CD4-positive, CD25-positive, alpha-beta regulatory T cell (primary cell): ENCODE results near the gene SPTB. TPM values are rescaled to one million over a fixed set of nuclear protein-coding genes. Genes with fewer than 3 reads are reported as not detected.
A peak's percentile ranks its signal among the peaks of the same experiment; 100 is the strongest.

Experiments used
- ATAC-seq, 2 donors: fragments of 150-1000 bp; cut with Tn5 transposase; one replicate each; pipeline ENCODE4 v1.10.0; 2021; ENCODE audit warnings: low read depth in 2 of 2, moderate number of reproducible peaks in 2 of 2, moderate library complexity in 1 of 2
- DNase-seq, 3 donors: peaks; one replicate each; pipeline versions ENCODE4 v3.0.0 to v3.0.0-alpha.2; 2012 to 2022; ENCODE audit warnings: mixed read lengths in 1 of 3
- H3K27ac ChIP-seq: one replicate; pipeline ENCODE4 v1.7.0; 2013; ENCODE audit warnings: mild to moderate bottlenecking, low read length; ENCODE audit not compliant: insufficient read depth, poor library complexity, severe bottlenecking
- H3K27me3 ChIP-seq: one replicate; pipeline ENCODE4 v1.7.0; 2013; ENCODE audit warnings: low read length; ENCODE audit not compliant: control insufficient read depth, insufficient read depth
- H3K36me3 ChIP-seq: one replicate; pipeline ENCODE4 v1.7.0; 2013; ENCODE audit warnings: mild to moderate bottlenecking, low read length, moderate library complexity; ENCODE audit not compliant: control insufficient read depth, insufficient read depth
- H3K4me1 ChIP-seq: 2 replicates; pipeline ENCODE4 v1.7.0; 2013; ENCODE audit warnings: mild to moderate bottlenecking, low read length; ENCODE audit not compliant: insufficient read depth, control insufficient read depth, poor library complexity, severe bottlenecking
- H3K4me3 ChIP-seq: one replicate; pipeline ENCODE4 v1.7.0; 2013; ENCODE audit warnings: low read depth, mild to moderate bottlenecking, low read length, moderate library complexity
- H3K9me3 ChIP-seq, 2 experiments: 1 replicate in 1 of 2; 2 replicates in 1 of 2; pipeline ENCODE4 v1.7.0; 2013; ENCODE audit warnings: low read length in 2 of 2, mild to moderate bottlenecking in 1 of 2, moderate library complexity in 1 of 2; ENCODE audit not compliant: control insufficient read depth in 2 of 2
- H3K27ac Mint-ChIP-seq, 3 donors: one replicate each; pipeline ENCODE4 v1.8.0; 2020 to 2022; ENCODE audit warnings: mild to moderate bottlenecking in 3 of 3, mixed read lengths in 3 of 3, moderate library complexity in 2 of 3
- H3K27me3 Mint-ChIP-seq: one replicate; pipeline ENCODE4 v1.8.0; 2022; ENCODE audit warnings: mild to moderate bottlenecking, mixed read lengths
- H3K36me3 Mint-ChIP-seq: one replicate; pipeline ENCODE4 v1.8.0; 2020; ENCODE audit warnings: mixed read lengths
- H3K4me1 Mint-ChIP-seq, 4 donors: one replicate each; pipeline ENCODE4 v1.8.0; 2020 to 2022; ENCODE audit warnings: mixed read lengths in 4 of 4, mild to moderate bottlenecking in 1 of 4
- H3K4me3 Mint-ChIP-seq, 4 donors: one replicate each; pipeline ENCODE4 v1.8.0; 2020 to 2022; ENCODE audit warnings: mild to moderate bottlenecking in 4 of 4, mixed read lengths in 4 of 4, moderate library complexity in 3 of 4
- H3K9me3 Mint-ChIP-seq, 7 donors: one replicate each; pipeline ENCODE4 v1.8.0; 2020 to 2022; ENCODE audit warnings: mixed read lengths in 7 of 7, mild to moderate bottlenecking in 3 of 7, moderate library complexity in 2 of 7
- polyA plus RNA-seq, 4 donors: library from polyadenylated mRNA; unstranded; fragments of 300-500 nt; fragmentation: Illumina TruSeq; gene quantifications; one replicate each; pipeline ENCODE4 v1.2.3, GENCODE V29; 2021
- total RNA-seq: library from RNA; stranded (reverse); gene quantifications from one replicate; pipeline ENCODE4 v1.2.3, GENCODE V29; 2022

SPTB gene
- total and polyA plus RNA-seq, 5 donors from 2014 or later = 0.11 to 0.91 (median 0.24) TPM; not detected in 1

DNA sequence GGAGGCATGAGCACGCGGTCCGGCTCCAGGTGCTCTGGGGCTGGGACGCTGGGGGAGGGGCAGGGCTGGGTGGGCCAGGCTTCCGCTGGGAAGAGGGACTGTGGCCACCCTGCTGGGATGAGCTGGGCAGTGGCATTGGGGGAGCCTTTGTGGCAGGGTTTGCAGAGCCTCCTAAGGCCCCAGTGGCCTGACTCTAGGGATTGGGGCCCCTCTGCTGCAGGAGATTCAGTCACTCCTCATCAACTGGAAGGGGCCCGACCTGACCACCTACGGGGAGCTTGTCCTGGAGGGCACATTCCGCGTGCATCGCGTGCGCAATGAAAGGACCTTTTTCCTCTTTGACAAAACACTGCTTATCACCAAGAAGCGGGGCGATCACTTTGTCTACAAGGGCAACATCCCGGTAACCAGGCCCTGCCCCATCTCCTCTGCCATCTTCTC is 148.5 kb downstream of the SPTB start:
- DNase-seq (no peak), ATAC-seq (no peak)
- Mint-ChIP-seq H3K9me3 (no peaks in the 10 kb centered on the region), H3K27ac (peak overlapping the region in 1 of 3 donors; percentile 91), H3K27me3 (no peaks in the 10 kb centered on the region), H3K36me3 (no peaks in the 10 kb centered on the region), H3K4me3 (no peak overlapping the region), H3K4me1 (peaks cover 0 to 48% (median 19%) of the 10 kb centered on the region in 4 donors)
- Histone ChIP-seq H3K9me3 (no peaks in the 10 kb centered on the region), H3K27me3 (no peaks in the 10 kb centered on the region), H3K27ac (no peak overlapping the region), H3K4me1 (peaks cover 33% of the 10 kb centered on the region), H3K4me3 (no peak overlapping the region), H3K36me3 (peaks cover 6% of the 10 kb centered on the region)

DNA sequence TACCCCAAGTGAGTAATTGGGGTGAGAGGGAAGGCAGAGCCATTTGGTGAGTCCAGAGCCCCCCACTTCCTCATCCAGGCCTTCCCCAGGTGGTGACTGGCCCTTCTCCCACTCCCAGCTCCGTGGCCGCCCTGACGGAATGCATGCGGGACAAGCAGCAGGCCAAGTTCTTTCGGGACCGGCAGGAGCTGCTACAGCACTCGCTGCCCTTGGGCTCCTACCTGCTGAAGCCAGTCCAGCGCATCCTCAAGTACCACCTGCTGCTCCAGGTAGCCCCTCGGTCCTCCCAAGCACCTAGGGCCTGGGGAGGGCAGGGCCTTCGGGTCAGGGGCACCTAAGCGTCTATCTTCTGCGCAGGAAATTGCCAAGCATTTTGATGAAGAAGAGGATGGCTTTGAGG is 149.0 kb downstream of the SPTB start:
- DNase-seq (no peak), ATAC-seq (no peak)
- Histone ChIP-seq H3K27ac (no peak overlapping the region), H3K27me3 (no peaks in the 10 kb centered on the region), H3K9me3 (no peaks in the 10 kb centered on the region), H3K4me3 (no peak overlapping the region), H3K4me1 (peaks cover 37% of the 10 kb centered on the region), H3K36me3 (peaks cover 6% of the 10 kb centered on the region)
- Mint-ChIP-seq H3K4me1 (peaks cover 0 to 48% (median 23%) of the 10 kb centered on the region in 4 donors), H3K4me3 (no peak overlapping the region), H3K9me3 (no peaks in the 10 kb centered on the region), H3K27me3 (no peaks in the 10 kb centered on the region), H3K36me3 (no peaks in the 10 kb centered on the region), H3K27ac (peak overlapping the region in 2 of 3 donors; percentile 33 to 47)

DNA sequence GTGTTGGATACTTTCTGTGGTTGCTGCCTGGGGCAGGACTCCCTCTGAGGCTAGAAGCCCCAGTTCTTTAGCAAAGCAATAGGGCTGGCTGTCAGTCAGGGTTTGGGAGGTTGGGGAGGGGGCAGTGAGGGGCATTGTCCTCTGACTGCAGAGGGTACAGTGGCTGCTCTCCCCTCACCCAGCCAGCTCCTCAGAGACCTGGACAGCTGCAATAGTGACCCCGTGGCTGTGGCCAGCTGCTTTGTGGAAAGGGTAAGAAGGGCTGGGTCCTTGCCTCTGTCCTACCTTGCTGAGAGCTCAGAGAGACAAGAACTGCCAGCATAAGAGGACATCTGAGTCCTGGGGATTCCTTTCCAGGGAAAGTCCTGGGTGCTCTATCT is 149.7 kb downstream of the SPTB start:
- H3K27ac Mint-ChIP-seq = peak overlapping the region in 1 of 3 donors; percentile 47
- H3K4me3 Mint-ChIP-seq = peak overlapping the region in 2 of 4 donors; percentile 11 to 68
- no peaks in the 10 kb centered on the region for H3K36me3 Mint-ChIP-seq
- peaks cover 0 to 48% (median 22%) of the 10 kb centered on the region in 4 donors for H3K4me1 Mint-ChIP-seq
- H3K9me3 Mint-ChIP-seq = no peaks in the 10 kb centered on the region
- Histone ChIP-seq H3K4me3 (no peak overlapping the region), H3K9me3 (no peaks in the 10 kb centered on the region), H3K27ac (no peak overlapping the region), H3K27me3 (no peaks in the 10 kb centered on the region), H3K36me3 (peaks cover 6% of the 10 kb centered on the region), H3K4me1 (peaks cover 43% of the 10 kb centered on the region)
- DNase-seq (no peak), ATAC-seq (no peak)
- H3K27me3 Mint-ChIP-seq = no peaks in the 10 kb centered on the region

DNA sequence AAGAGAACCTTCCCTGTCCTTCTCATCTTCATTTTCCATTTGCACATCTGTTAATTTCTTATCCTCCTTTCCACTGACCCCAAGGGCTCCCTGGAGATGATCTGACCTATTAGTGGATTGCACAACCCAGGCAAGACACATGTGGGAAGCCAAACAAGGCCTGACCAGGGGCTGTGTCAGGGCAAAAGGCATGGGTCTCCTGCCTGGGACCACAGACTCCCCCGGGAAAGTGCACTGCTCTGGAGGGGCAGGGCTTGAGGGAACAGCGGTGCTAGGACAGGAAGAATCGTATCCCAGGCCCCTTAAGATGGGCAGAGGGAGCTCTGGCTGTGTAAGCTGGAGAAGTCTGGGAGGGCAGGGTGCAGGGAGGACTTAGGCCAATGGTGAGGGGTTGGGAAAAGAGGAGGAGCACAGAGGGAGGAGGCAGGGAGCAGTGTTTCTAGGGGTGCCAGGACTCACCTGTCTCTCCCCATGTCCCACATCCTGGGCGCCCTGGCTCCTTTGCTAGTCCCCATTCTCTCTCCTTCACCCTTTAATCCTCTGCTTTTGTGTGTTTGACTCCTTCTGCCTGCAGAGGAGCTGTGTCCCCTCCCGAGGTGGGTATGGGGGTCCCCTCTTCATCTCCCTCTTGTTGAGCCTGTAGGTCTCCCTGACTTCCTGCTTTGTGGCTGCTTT is 150.2 kb downstream of the SPTB start:
- ATAC-seq = no peak
- H3K36me3 Mint-ChIP-seq = no peaks in the 10 kb centered on the region
- H3K4me3 Mint-ChIP-seq = peak overlapping the region in 1 of 4 donors; percentile 68
- no peaks in the 10 kb centered on the region for H3K9me3 ChIP-seq
- H3K4me3 ChIP-seq = no peak overlapping the region
- H3K27ac Mint-ChIP-seq = peak overlapping the region in 1 of 3 donors; percentile 47
- no peak overlapping the region for H3K27ac ChIP-seq
- peaks cover 0 to 49% (median 24%) of the 10 kb centered on the region in 4 donors for H3K4me1 Mint-ChIP-seq
- H3K27me3 ChIP-seq = no peaks in the 10 kb centered on the region
- H3K27me3 Mint-ChIP-seq = no peaks in the 10 kb centered on the region
- no peaks in the 10 kb centered on the region for H3K9me3 Mint-ChIP-seq
- H3K4me1 ChIP-seq = peaks cover 48% of the 10 kb centered on the region
- peaks cover 6% of the 10 kb centered on the region for H3K36me3 ChIP-seq
- no peak for DNase-seq

DNA sequence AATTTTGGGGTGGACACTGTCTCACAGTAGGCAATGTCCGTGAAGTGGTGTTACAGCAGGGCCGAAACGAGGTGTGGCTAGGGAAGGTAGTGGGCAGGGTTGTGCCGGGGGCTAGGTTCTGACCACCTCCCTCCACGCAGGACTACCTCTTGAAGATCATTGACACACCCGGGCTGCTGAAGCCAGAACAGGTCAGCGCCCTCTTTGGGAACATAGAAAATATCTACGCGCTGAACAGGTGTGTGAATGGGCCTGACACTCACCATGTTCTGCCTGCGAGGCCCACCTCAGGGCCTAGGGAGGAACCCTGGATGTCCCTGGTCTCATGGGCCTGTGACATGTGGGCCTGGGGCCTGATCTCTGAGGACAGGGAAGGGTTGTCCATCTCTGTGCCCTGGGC is 150.9 kb downstream of the SPTB start:
- Histone ChIP-seq H3K4me3 (no peak overlapping the region), H3K4me1 (peaks cover 49% of the 10 kb centered on the region), H3K27ac (no peak overlapping the region), H3K27me3 (no peaks in the 10 kb centered on the region), H3K9me3 (no peaks in the 10 kb centered on the region), H3K36me3 (peaks cover 6% of the 10 kb centered on the region)
- no peaks in the 10 kb centered on the region for H3K36me3 Mint-ChIP-seq
- no peak overlapping the region for H3K4me3 Mint-ChIP-seq
- H3K27ac Mint-ChIP-seq = no peak overlapping the region
- no peak for DNase-seq
- peaks cover 0 to 50% (median 28%) of the 10 kb centered on the region in 4 donors for H3K4me1 Mint-ChIP-seq
- no peak for ATAC-seq
- H3K9me3 Mint-ChIP-seq = no peaks in the 10 kb centered on the region
- no peaks in the 10 kb centered on the region for H3K27me3 Mint-ChIP-seq

DNA sequence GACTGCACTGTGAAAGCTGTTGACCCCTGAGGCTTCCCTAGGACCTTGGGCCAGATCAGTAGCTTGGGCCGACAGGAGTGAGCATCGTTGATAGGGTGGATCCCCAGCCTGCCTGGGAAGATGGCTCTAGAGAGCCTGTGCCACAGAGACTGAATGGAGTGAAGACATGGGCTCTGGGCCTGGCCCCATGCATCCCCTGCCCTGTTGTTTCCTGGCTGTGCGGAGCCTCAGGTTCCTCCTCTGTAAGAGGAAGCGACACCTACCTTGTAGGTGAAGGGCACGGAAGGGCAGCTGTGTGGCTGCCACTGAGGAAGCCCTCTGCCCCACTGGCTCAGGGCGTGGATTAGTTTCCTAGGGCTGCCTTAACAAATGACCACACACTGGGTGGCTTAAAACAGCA is 151.6 kb downstream of the SPTB start:
- H3K36me3 Mint-ChIP-seq = no peaks in the 10 kb centered on the region
- no peak overlapping the region for H3K27ac ChIP-seq
- no peak overlapping the region for H3K4me3 ChIP-seq
- no peaks in the 10 kb centered on the region for H3K9me3 ChIP-seq
- peaks cover 54% of the 10 kb centered on the region for H3K4me1 ChIP-seq
- no peak for DNase-seq
- H3K9me3 Mint-ChIP-seq = no peaks in the 10 kb centered on the region
- H3K27me3 ChIP-seq = no peaks in the 10 kb centered on the region
- H3K27me3 Mint-ChIP-seq = no peaks in the 10 kb centered on the region
- no peak for ATAC-seq
- peaks cover 6% of the 10 kb centered on the region for H3K36me3 ChIP-seq
- H3K4me1 Mint-ChIP-seq = peaks cover 0 to 53% (median 32%) of the 10 kb centered on the region in 4 donors
- peak overlapping the region in 1 of 4 donors; percentile 56 for H3K4me3 Mint-ChIP-seq
- H3K27ac Mint-ChIP-seq = peak overlapping the region in 1 of 3 donors; percentile 4

DNA sequence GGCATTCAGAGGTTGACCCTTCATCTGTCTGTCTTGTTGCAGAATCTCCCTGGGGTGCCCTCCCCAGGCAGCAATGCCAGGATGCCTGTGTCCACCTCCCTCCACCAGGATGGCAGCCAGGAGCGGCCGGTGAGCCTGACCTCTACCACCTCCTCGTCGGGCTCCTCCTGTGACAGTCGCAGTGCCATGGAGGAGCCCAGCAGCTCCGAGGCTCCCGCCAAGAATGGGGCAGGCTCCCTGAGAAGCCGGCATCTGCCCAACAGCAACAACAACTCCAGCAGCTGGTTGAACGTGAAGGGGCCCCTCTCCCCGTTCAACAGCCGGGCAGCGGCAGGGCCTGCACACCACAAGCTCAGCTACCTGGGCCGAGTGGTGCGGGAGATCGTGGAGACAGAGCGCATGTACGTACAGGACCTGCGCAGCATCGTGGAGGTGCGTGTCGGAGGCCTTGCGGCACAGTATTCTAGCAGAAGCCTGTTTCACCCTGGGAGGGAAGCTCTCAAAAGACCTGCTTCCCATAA is 152.1 kb downstream of the SPTB start:
- no peak for ATAC-seq
- no peaks in the 10 kb centered on the region for H3K36me3 Mint-ChIP-seq
- peaks cover 0 to 57% (median 36%) of the 10 kb centered on the region in 4 donors for H3K4me1 Mint-ChIP-seq
- peak overlapping the region in 1 of 4 donors; percentile 56 for H3K4me3 Mint-ChIP-seq
- no peaks in the 10 kb centered on the region for H3K27me3 Mint-ChIP-seq
- H3K4me3 ChIP-seq = no peak overlapping the region
- H3K27ac Mint-ChIP-seq = peak overlapping the region in 2 of 3 donors; percentile 4 to 60
- peaks cover 59% of the 10 kb centered on the region for H3K4me1 ChIP-seq
- no peaks in the 10 kb centered on the region for H3K9me3 Mint-ChIP-seq
- H3K27me3 ChIP-seq = no peaks in the 10 kb centered on the region
- H3K9me3 ChIP-seq = no peaks in the 10 kb centered on the region
- no peak for DNase-seq
- H3K27ac ChIP-seq = no peak overlapping the region
- H3K36me3 ChIP-seq = peaks cover 6% of the 10 kb centered on the region

DNA sequence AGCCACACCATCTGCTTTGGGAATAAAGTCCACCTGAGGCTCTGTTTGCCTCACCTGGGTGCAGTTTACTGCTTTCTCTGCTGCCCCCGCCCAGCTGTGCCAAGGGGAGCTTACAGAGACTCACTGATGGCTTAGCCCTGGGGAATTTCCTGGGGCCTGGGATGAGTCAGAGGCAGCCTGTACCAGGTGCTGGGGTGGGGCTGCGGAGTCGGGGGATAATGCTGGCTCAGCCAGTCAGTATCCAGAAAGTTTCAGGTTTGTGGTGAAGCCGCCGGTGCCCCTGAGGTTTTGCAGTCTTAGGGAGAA is 153.2 kb downstream of the SPTB start:
- Mint-ChIP-seq H3K27ac (peak overlapping the region in 1 of 3 donors; percentile 93), H3K36me3 (no peaks in the 10 kb centered on the region), H3K4me3 (peak overlapping the region in 1 of 4 donors; percentile 52), H3K9me3 (no peaks in the 10 kb centered on the region), H3K4me1 (peaks cover 0 to 66% (median 41%) of the 10 kb centered on the region in 4 donors), H3K27me3 (no peaks in the 10 kb centered on the region)
- DNase-seq (no peak), ATAC-seq (no peak)
- H3K9me3 ChIP-seq = no peaks in the 10 kb centered on the region
- H3K27ac ChIP-seq = no peak overlapping the region
- H3K36me3 ChIP-seq = no peaks in the 10 kb centered on the region
- H3K4me3 ChIP-seq = peak overlapping the region; percentile 3
- no peaks in the 10 kb centered on the region for H3K27me3 ChIP-seq
- H3K4me1 ChIP-seq = peaks cover 69% of the 10 kb centered on the region
